Measurements from ENCODE around the gene STARD13. TPM values are rescaled to one million over a fixed set of nuclear protein-coding genes. Genes with fewer than 3 reads are reported as not detected.
A peak's percentile ranks its signal among the peaks of the same experiment; 100 is the strongest.

Gene STARD13
- total RNA-seq, 1 experiment from 2014 or later = 19.2 TPM

DNA sequence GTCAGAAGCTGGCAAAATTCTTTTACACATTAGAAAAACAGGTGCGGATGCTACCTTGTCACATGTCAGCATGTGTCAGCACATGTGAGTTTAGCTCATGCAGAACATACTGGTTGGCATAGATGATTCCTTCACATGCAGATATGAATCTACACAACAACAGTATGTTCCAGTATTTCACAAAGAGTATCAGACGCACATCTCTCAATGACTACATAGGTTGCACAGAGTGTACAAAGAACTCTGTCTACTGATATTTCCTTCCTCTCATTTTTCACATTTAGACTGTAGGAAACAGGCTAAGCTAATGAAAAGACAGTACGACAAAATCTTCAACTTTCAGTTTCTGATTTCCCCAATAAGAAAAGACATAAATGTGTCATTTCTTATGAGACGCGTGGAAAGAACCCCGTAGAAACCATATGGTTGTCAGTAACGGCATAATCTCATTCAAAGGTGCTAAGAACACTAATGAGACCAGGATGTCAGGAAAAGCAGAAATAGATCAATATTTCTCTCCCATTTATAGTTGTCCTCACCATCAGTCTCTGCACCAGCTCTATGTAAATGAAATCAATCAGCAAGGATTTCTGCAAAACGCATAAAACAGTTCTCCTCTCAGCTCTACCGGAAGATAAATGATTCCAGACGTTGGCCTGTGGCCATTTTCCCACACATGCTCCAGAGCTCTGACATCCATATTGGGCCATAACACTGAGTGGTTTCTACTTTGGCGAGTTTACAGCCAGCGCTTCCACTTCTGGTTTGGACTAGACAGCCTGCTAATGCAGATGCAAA is 81.2 kb downstream of the STARD13 start:
- DNase-seq = peak; percentile 53
- H3K27me3 ChIP-seq = no peaks in the 10 kb centered on the region
- peak overlapping the region; percentile 36 for H3K4me3 ChIP-seq
- H3K9me3 ChIP-seq = no peaks in the 10 kb centered on the region
- H3K36me3 ChIP-seq = peaks cover 40% of the 10 kb centered on the region

DNA sequence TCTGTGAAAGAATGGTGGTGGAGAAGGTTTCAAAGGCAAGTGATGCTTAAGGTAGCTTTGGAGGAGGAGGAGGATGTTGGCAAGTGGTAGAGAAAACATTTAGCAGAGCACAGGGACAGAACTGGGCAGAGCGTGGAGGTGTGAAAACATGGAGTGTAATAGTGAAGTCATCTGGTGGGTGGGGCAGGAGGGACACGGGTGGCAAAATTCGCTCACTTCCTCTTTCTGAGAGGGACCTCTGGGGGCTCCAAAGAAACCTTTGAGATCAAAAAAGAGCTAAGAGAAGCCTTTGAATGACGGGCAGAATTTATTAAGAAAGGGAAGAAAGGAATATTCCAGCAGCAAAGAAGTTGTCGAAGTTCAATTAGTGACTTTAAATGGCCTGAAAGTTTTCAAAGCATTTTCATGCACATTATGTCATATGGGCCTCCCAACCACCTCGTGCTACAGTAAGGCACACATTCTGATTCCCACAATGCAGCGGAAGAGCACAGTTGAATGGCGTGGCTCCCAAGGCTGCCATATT is 82.8 kb downstream of the STARD13 start:
- DNase-seq = no peak
- Histone ChIP-seq H3K36me3 (peaks cover 45% of the 10 kb centered on the region), H3K27me3 (no peaks in the 10 kb centered on the region), H3K4me3 (no peak overlapping the region), H3K9me3 (no peaks in the 10 kb centered on the region)

DNA sequence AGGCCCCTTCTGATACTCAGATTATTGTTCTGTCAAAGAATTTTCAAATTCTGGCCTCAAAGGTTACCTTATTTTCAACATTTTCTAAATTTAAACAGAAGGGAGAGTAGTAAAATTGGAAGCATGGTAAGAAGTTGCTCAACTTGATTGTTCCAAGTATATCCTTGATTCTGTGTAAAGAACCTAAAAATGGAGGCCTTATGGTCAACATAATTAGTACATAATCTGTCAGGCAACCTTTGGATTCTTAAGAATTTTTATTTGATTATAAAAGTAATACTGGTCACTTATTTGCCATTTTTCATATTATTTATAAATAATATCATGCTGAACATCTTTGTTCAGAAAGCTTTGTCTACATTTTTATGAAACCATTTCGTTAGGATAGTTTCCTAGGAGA is 83.9 kb downstream of the STARD13 start:
- Histone ChIP-seq H3K9me3 (no peaks in the 10 kb centered on the region), H3K4me3 (no peak overlapping the region), H3K36me3 (peaks cover 45% of the 10 kb centered on the region), H3K27me3 (no peaks in the 10 kb centered on the region)
- no peak for DNase-seq

GRCh38 chr13:33199289-33199850 is 86.2 kb downstream of the STARD13 start:
- no peaks in the 10 kb centered on the region for H3K27me3 ChIP-seq
- H3K4me3 ChIP-seq = no peak overlapping the region
- no peaks in the 10 kb centered on the region for H3K9me3 ChIP-seq
- peaks cover 37% of the 10 kb centered on the region for H3K36me3 ChIP-seq
- DNase-seq = no peak

DNA sequence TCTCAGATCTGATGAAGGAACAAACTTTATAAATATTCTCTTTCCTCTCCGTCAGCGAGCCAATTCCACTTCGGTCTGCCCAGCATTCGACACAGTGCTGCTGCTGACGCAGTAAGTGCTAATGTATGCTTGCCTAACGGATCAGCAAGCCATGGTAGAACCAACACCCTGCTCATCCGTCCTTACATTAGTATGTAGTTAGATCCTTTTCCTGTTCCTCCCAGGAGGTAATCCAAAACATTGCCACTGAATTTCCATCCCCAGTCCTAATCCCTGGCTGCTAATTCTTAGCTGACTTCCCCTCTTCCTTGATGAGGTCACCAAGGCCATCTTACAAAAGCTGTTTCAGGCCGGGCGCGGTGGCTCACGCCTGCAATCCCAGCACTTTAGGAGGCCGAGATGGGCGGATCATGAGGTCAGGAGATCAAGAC is 88.0 kb downstream of the STARD13 start:
- DNase-seq = no peak

DNA sequence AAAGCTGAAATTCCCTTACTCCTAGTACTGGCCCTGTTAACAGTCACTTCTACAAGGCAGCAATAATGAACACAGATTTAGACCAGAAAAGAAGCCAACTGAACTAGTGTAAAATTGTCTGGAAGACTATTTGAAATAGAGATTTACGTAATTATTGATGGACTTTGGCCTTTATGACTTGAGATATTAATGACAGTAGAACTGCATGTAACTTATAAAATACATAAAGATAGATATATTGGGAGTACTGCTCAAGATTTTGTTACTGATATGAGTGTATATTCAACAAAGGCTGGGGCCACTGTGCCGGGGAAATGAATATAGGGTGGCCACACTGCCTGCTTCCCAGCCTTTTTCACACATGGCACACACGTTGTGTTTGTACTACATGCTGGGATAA is 88.8 kb downstream of the STARD13 start:
- no peaks in the 10 kb centered on the region for H3K27me3 ChIP-seq
- no peaks in the 10 kb centered on the region for H3K9me3 ChIP-seq
- H3K36me3 ChIP-seq = peaks cover 32% of the 10 kb centered on the region
- no peak overlapping the region for H3K4me3 ChIP-seq
- no peak for DNase-seq

More for the DNA sequence above, 88.0 kb downstream of the STARD13 start:
- H3K27me3 ChIP-seq = no peaks in the 10 kb centered on the region
- peaks cover 36% of the 10 kb centered on the region for H3K36me3 ChIP-seq
- no peaks in the 10 kb centered on the region for H3K9me3 ChIP-seq
- no peak overlapping the region for H3K4me3 ChIP-seq

DNA sequence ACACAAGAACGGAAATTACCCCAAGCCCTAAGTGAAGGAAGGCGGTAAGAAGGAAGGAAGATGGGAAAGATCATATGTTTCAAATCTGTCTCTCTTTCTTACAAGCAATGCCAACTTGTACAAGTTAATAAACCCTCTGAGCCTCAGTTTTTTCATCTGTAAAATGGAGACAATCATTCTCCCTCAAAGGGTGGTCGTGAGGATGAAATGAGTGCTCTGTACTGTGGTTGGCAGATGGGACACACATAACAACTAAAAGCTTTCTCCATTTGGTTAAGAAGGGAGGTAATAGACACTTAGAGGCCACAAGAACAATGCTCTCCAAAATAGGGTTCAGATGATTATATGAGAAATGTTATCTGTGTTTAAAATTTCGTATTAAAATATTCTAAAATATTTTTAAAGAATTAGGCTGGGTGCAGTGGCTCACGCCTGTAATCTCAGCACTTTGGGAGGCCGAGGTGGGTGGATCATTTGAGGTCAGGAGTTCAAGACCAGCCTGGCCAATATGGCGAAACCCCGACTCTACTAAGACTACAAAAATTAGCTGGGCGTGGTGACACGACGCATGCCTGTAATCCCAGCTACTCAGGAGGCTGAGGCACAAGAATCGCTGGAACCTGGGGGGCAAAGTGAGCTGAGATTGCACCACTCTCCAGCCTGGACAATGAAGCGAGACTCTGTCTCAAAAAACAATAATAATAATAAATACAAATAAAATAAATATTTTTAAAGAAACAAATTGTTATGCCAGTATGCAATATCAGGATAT is 89.7 kb downstream of the STARD13 start:
- H3K36me3 ChIP-seq = peaks cover 24% of the 10 kb centered on the region
- no peaks in the 10 kb centered on the region for H3K9me3 ChIP-seq
- DNase-seq = no peak
- H3K27me3 ChIP-seq = no peaks in the 10 kb centered on the region
- H3K4me3 ChIP-seq = no peak overlapping the region

DNA sequence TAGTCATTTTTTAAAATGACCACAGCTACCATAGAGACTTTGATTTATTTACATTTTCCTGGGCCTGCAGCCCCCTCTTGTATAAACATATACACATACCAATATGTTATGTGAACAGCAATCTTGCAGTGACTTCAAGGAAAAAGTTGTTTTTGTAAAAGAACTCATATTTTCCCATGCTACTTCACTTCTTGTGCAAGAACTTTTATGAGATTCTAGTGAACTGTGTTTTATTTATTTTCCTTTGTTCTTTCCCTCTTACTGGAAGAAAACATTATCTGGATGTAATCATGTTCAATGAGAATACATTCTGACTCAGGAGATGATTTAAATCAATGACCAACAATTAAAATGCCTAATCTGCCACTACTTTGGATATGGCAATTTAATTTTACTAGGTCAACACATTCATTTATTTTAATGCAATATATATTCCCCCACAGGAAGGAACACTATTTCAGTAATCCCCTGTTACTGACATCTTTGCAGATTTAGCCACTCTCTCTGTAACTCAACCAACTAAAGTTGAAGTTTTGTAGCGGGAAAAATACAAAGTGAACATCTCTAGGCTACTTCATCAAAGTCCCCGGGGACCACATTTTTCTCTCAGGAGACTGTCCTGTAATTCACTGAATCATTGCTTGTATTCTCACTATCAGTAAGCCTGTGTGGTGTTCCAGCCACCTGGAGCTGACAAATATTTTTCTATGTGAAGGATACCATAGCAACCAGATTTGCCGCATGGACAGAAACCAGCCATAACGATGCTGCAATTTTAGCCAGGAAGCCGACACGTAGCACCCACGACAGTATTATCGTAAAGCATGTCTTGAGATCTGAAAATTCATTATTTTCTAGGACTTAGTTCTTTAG is 90.5 kb downstream of the STARD13 start:
- Histone ChIP-seq H3K4me3 (no peak overlapping the region; the same call in 1 of the 2 replicates), H3K27me3 (no peaks in the 10 kb centered on the region), H3K9me3 (no peaks in the 10 kb centered on the region), H3K36me3 (peaks cover 19% of the 10 kb centered on the region)
- DNase-seq = peak; percentile 39

DNA sequence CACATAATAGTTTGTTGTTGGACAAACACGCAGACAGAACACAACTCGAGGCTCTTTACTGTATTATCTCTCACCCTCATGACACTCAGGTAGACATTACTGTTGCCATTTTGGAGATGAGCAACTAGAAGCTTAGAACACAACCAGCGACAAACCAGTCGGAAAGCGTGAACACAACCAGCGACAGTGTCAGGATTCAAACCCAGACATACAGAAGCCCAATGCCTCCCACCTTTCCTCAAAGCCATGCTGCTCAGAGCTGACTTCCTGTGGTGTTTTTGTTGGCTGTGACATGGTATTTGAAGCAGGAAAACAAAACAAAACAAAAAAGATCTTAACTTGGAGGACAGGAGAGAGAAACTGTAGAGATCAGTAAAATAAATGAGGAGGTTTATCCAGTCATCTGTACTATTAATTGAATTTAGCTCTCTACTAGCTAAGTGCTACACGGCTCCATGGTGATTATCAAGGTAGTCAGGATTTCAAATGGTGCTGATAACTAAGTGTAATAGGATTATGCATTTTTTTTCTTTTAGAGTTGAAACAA is 92.1 kb downstream of the STARD13 start:
- Histone ChIP-seq H3K9me3 (no peaks in the 10 kb centered on the region), H3K4me3 (no peak overlapping the region), H3K27me3 (no peaks in the 10 kb centered on the region), H3K36me3 (peaks cover 9% of the 10 kb centered on the region)
- DNase-seq = peak; percentile 37

DNA sequence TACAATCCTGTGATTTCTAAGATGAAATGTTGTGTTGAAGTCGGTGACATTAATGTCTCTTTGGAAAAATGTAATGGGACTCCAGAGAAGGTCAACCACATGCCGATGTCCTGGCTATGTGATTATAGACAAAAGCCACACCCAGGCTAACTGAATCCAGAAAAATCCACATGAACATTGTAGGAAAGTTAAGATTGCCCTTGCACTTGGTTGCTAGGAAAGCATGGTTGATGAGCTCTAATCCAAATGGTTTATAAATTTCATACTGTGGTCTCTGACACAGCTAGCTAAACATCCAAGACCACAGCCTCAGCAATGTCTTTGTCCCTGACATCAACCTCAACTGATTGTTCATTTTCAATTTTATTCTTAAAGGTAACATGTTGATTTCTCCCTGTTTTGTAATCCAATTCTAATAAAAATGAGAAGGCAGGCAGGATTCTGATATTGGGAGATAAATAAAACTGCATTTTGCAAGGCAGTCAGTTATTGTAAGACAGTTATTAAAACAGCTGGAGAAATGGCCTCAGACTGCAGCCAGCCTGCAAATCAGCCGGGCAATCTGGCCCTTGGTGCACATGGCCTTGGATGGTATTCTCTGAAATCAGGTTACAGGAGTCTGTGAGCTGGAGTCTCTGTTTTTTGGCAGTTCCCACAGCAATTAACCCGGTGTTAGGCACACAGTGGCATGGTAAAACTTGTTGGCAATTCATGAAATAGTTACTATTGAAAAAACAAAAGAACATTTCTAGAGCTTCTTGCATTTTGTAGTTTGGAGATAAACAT is 93.9 kb downstream of the STARD13 start:
- Histone ChIP-seq H3K4me3 (no peak overlapping the region), H3K36me3 (peaks cover 21% of the 10 kb centered on the region), H3K27me3 (no peaks in the 10 kb centered on the region), H3K9me3 (no peaks in the 10 kb centered on the region)
- no peak for DNase-seq

GRCh38 chr13:33189470-33189869 is 96.1 kb downstream of the STARD13 start:
- H3K36me3 ChIP-seq = peaks cover 33% of the 10 kb centered on the region
- no peak for DNase-seq
- H3K4me3 ChIP-seq = no peak overlapping the region
- no peaks in the 10 kb centered on the region for H3K9me3 ChIP-seq
- H3K27me3 ChIP-seq = no peaks in the 10 kb centered on the region

- Histone ChIP-seq H3K4me3 (no peak overlapping the region), H3K9me3 (no peaks in the 10 kb centered on the region), H3K36me3 (peaks cover 39% of the 10 kb centered on the region), H3K27me3 (no peaks in the 10 kb centered on the region)
- DNase-seq = no peak
Observed at GRCh38 chr13:33188093-33188882, 97.3 kb downstream of the STARD13 start.

GRCh38 chr13:33186861-33187291 is 98.7 kb downstream of the STARD13 start:
- H3K9me3 ChIP-seq = no peaks in the 10 kb centered on the region
- peaks cover 33% of the 10 kb centered on the region for H3K36me3 ChIP-seq
- no peak overlapping the region for H3K4me3 ChIP-seq
- H3K27me3 ChIP-seq = no peaks in the 10 kb centered on the region
- no peak for DNase-seq

- H3K9me3 ChIP-seq = no peaks in the 10 kb centered on the region
- H3K27me3 ChIP-seq = no peaks in the 10 kb centered on the region
- DNase-seq = no peak
- peaks cover 33% of the 10 kb centered on the region for H3K36me3 ChIP-seq
- no peak overlapping the region for H3K4me3 ChIP-seq
Observed at GRCh38 chr13:33185853-33186252, 99.7 kb downstream of the STARD13 start.

DNA sequence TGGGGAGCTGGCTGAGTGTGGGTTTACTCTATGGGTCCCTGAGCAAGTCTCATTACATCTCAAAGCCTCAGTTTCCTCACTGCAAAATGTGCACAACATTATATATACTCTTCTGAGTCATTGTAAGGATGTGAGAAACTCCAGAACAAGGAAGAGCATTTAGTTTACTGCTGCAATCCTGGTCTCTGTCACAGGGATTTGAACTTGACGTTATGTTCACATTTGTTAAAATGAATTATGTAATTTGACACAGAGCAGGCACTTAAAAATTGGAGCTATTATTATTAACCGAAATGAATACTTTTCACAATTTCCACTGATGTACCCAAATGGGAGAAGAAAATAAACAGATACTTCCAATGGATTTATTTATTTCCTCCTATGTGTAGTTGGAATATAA is 101.0 kb downstream of the STARD13 start:
- no peak for DNase-seq
- H3K36me3 ChIP-seq = peaks cover 39% of the 10 kb centered on the region
- H3K27me3 ChIP-seq = no peaks in the 10 kb centered on the region
- no peak overlapping the region for H3K4me3 ChIP-seq
- no peaks in the 10 kb centered on the region for H3K9me3 ChIP-seq
